22Rv1 (cell line): ENCODE data around the gene SS18L1.

Experiments
- CTCF ChIP-seq: fragments of 450-650 bp; IDR thresholded peaks from 2 replicates; pipeline ENCODE4 v1.5.1; 2017; ENCODE audit warnings: mild to moderate bottlenecking
- ZFX ChIP-seq: fragments of 450-650 bp; IDR thresholded peaks from 2 replicates; pipeline ENCODE4 v1.6.1; 2017; ENCODE audit warnings: antibody characterized with exemption, borderline replicate concordance

- TF ChIP-seq CTCF: no peak
- TF ChIP-seq ZFX: no peak
Measured at GRCh38 chr20:62195075-62195405, 51.5 kb downstream of the SS18L1 start.
